HS-27A (cell line): ENCODE measurements around the gene LDB2.
"Not testable (repeated sequence)": the region's sequence is repeated elsewhere in the genome, so short reads cannot be mapped to it uniquely, and the experiment has no call there.

Experiments
- DNase-seq: peaks from one replicate; pipeline ENCODE4 v3.0.0-alpha.2; 2012; ENCODE audit warnings: low read depth, missing footprints

LDB2 gene

GRCh38 chr4:16544869-16545268, 353.6 kb downstream of the LDB2 start:
- no peak for DNase-seq

- no peak for DNase-seq
Measured at GRCh38 chr4:16544251-16544721, 354.2 kb downstream of the LDB2 start.

- no peak for DNase-seq
Measured at GRCh38 chr4:16537926-16538325, 360.5 kb downstream of the LDB2 start.

GRCh38 chr4:16532240-16532970, 366.0 kb downstream of the LDB2 start:
- no peak for DNase-seq

GRCh38 chr4:16530688-16531635, 367.5 kb downstream of the LDB2 start:
- no peak for DNase-seq

- DNase-seq, result no peak
Measured at GRCh38 chr4:16524911-16525554, 373.4 kb downstream of the LDB2 start.

- no peak for DNase-seq
Measured at GRCh38 chr4:16524406-16524805, 374.0 kb downstream of the LDB2 start.

- DNase-seq, result not testable (repeated sequence)
Measured at GRCh38 chr4:16523526-16523925, 374.9 kb downstream of the LDB2 start.

GRCh38 chr4:16521156-16521915, 377.1 kb downstream of the LDB2 start:
- no peak for DNase-seq

- peak; percentile 41 for DNase-seq
Measured at GRCh38 chr4:16516796-16517439, 381.5 kb downstream of the LDB2 start.

GRCh38 chr4:16513876-16514275, 384.6 kb downstream of the LDB2 start:
- DNase-seq, result no peak

- DNase-seq, result no peak
Measured at GRCh38 chr4:16508968-16509367, 389.5 kb downstream of the LDB2 start.

- no peak for DNase-seq
Measured at GRCh38 chr4:16505726-16506125, 392.7 kb downstream of the LDB2 start.

- no peak for DNase-seq
Measured at GRCh38 chr4:16505267-16505666, 393.2 kb downstream of the LDB2 start.

- no peak for DNase-seq
Measured at GRCh38 chr4:16503421-16504100, 394.9 kb downstream of the LDB2 start.

- DNase-seq, result no peak
Measured at GRCh38 chr4:16498978-16499377, 399.5 kb downstream of the LDB2 start.

GRCh38 chr4:16496501-16496900, 401.9 kb downstream of the LDB2 start:
- DNase-seq, result peak; percentile 39

GRCh38 chr4:16492872-16493271, 405.6 kb downstream of the LDB2 start:
- no peak for DNase-seq

GRCh38 chr4:16489226-16489625, 409.2 kb downstream of the LDB2 start:
- no peak for DNase-seq

GRCh38 chr4:16488084-16488483, 410.4 kb downstream of the LDB2 start:
- DNase-seq, result no peak

- DNase-seq, result no peak
Measured at GRCh38 chr4:16484711-16485110, 413.7 kb downstream of the LDB2 start.
